B cell (primary cell): Measurements from ENCODE around the gene ZBED4. TPM values are rescaled to one million over a fixed set of nuclear protein-coding genes. Genes with fewer than 3 reads are reported as not detected.

Source experiments
- ATAC-seq: fragments of 200-7000 bp; cut with Tn5 transposase; one replicate; pipeline ENCODE4 v1.10.0; 2021; ENCODE audit warnings: low read depth, mild to moderate bottlenecking, moderate number of reproducible peaks, moderate library complexity
- CTCF ChIA-PET: fragments of 350-600 bp; sonication (Branson Sonifier 250); formaldehyde crosslinking; loops from one replicate; lab custom pipeline; 2021; ENCODE audit warnings: antibody characterized with exemption, inconsistent platforms; lab: Charles Lee
- POLR2A ChIA-PET: fragments of 350-600 bp; sonication (Branson Sonifier 250); formaldehyde crosslinking; loops from one replicate; lab custom pipeline; 2021; ENCODE audit warnings: antibody characterized with exemption; lab: Charles Lee
- DNase-seq: peaks from one replicate; pipeline ENCODE4 v3.0.0; 2013
- H2AFZ ChIP-seq: 2 replicates; pipeline ENCODE4 v1.6.1; 2012; ENCODE audit warnings: mild to moderate bottlenecking, low read depth, low read length; ENCODE audit not compliant: insufficient read depth, poor library complexity, severe bottlenecking
- H3K27ac ChIP-seq, 2 donors: 1 replicate in 1 of 2; 2 replicates in 1 of 2; pipeline ENCODE4 v1.5.1; 2012 to 2013; ENCODE audit warnings: low read length in 2 of 2, mild to moderate bottlenecking in 2 of 2, moderate library complexity in 1 of 2
- H3K27me3 ChIP-seq, 4 experiments: fragments of 200-600 bp in 1 of 4; sonication (generic) in 1 of 4; replicated peaks in 1 of 4; 1 replicate in 2 of 4; 2 replicates in 2 of 4; pipeline versions ENCODE4 v1.6.1 to v1.7.0; 2013 to 2016; ENCODE audit warnings: low read length in 3 of 4, mild to moderate bottlenecking in 2 of 4, mixed read lengths in 1 of 4, moderate library complexity in 1 of 4; ENCODE audit not compliant: insufficient read depth in 4 of 4, control insufficient read depth in 3 of 4; ENCODE audit errors: control extremely low read depth in 1 of 4
- H3K36me3 ChIP-seq, 2 experiments: replicated peaks in 1 of 2; 1 replicate in 1 of 2; 2 replicates in 1 of 2; pipeline versions ENCODE4 v1.6.1 to v1.7.1; 2013; ENCODE audit warnings: low read length in 1 of 2; ENCODE audit not compliant: insufficient read depth in 2 of 2, control insufficient read depth in 1 of 2; ENCODE audit errors: control extremely low read depth in 1 of 2, extremely low read depth in 1 of 2
- H3K4me1 ChIP-seq, 2 donors: fragments of 200-600 bp in 1 of 2; sonication (generic) in 1 of 2; 1 replicate in 1 of 2; 2 replicates in 1 of 2; pipeline versions ENCODE4 v1.5.1 to v1.6.1; 2013 to 2017; ENCODE audit warnings: low read length in 2 of 2; ENCODE audit not compliant: control insufficient read depth in 2 of 2, insufficient read depth in 2 of 2
- H3K4me2 ChIP-seq: replicated peaks from 2 replicates; pipeline ENCODE3; 2012; ENCODE audit warnings: mild to moderate bottlenecking, low read depth, low read length; ENCODE audit not compliant: poor library complexity, severe bottlenecking
- H3K4me3 ChIP-seq, 5 experiments: fragments of 200-600 bp in 1 of 5; sonication (generic) in 1 of 5; 1 replicate in 3 of 5; 2 replicates in 2 of 5; pipeline versions ENCODE4 v1.5.1 to v1.7.0; 2011 to 2016; ENCODE audit warnings: low read length in 4 of 5, mild to moderate bottlenecking in 4 of 5, low read depth in 2 of 5, control low read depth in 1 of 5, moderate library complexity in 1 of 5; ENCODE audit not compliant: insufficient read depth in 1 of 5; ENCODE audit errors: control extremely low read depth in 1 of 5, extremely low read depth in 1 of 5
- H3K79me2 ChIP-seq: fragments of 200-600 bp; sonication (generic); one replicate; pipeline ENCODE4 v1.6.0; 2016; ENCODE audit warnings: low read length; ENCODE audit not compliant: control insufficient read depth, insufficient read depth
- H3K9ac ChIP-seq: fragments of 200-600 bp; sonication (generic); 2 replicates; pipeline ENCODE4 v1.6.1; 2017; ENCODE audit warnings: mild to moderate bottlenecking, low read length, moderate library complexity
- H3K9me3 ChIP-seq, 3 donors: one replicate each; pipeline versions ENCODE4 v1.6.1 to v1.7.1; 2013; ENCODE audit warnings: low read length in 2 of 3; ENCODE audit not compliant: control insufficient read depth in 2 of 3, insufficient read depth in 1 of 3; ENCODE audit errors: control extremely low read depth in 1 of 3
- H4K20me1 ChIP-seq: 2 replicates; pipeline ENCODE4 v1.6.0; 2012; ENCODE audit warnings: mild to moderate bottlenecking, low read length; ENCODE audit not compliant: insufficient read depth, control insufficient read depth, poor library complexity, severe bottlenecking
- H3K27ac Mint-ChIP-seq: one replicate; pipeline ENCODE4 v1.8.0; 2021; ENCODE audit warnings: mixed read lengths
- H3K27me3 Mint-ChIP-seq: one replicate; pipeline ENCODE4 v1.8.0; 2021; ENCODE audit warnings: mixed read lengths
- H3K4me1 Mint-ChIP-seq: one replicate; pipeline ENCODE4 v1.8.0; 2021; ENCODE audit warnings: mixed read lengths
- H3K4me3 Mint-ChIP-seq: one replicate; pipeline ENCODE4 v1.8.0; 2021; ENCODE audit warnings: mixed read lengths
- H3K9me3 Mint-ChIP-seq: one replicate; pipeline ENCODE4 v1.8.0; 2022; ENCODE audit warnings: mixed read lengths; ENCODE audit not compliant: insufficient read depth
- EZH2 ChIP-seq: IDR thresholded peaks from 2 replicates; pipeline ENCODE4 v1.6.1; 2012; ENCODE audit warnings: borderline replicate concordance, low read depth, mild to moderate bottlenecking, moderate library complexity, low read length; ENCODE audit not compliant: insufficient read depth, poor library complexity, severe bottlenecking
- WGBS: methylation state at CpG from one replicate; pipeline ENCODE4 v1.1.5; 2013; ENCODE audit warnings: missing lambda C conversion rate; ENCODE audit not compliant: insufficient coverage; 5-methylcytosine and 5-hydroxymethylcytosine counted together
- intact Hi-C: fragments of 100-400 bp; cut with micrococcal nuclease; formaldehyde crosslinking; loops from one replicate; pipeline ENCODE4 v1.10.0; 2022
- polyA plus RNA-seq: library from polyadenylated mRNA; depleted of rRNA; stranded (reverse); fragments of >200 nt; gene quantifications from 2 replicates; pipeline ENCODE4 v1.2.3, GENCODE V29; 2012
- total RNA-seq, 2 donors: library from RNA; stranded (reverse); fragments of 120-200 nt in 1 of 2; gene quantifications; 1 replicate in 1 of 2; 2 replicates in 1 of 2; pipeline versions ENCODE4 v1.2.3 to v1.2.4, GENCODE V29; 2013 to 2022
- TF ChIP-seq, protein P1 (sequence below): fragments of 200-600 bp; IDR thresholded peaks from one replicate; pipeline ENCODE4 v1.8.0; 2022; ENCODE audit warnings: antibody characterized with exemption, mild to moderate bottlenecking

Gene ZBED4
- total and polyA plus RNA-seq, 2 donors (not counting 1 experiment from before 2014, with no cell fraction given), result 5.9 to 14.6 TPM

DNA sequence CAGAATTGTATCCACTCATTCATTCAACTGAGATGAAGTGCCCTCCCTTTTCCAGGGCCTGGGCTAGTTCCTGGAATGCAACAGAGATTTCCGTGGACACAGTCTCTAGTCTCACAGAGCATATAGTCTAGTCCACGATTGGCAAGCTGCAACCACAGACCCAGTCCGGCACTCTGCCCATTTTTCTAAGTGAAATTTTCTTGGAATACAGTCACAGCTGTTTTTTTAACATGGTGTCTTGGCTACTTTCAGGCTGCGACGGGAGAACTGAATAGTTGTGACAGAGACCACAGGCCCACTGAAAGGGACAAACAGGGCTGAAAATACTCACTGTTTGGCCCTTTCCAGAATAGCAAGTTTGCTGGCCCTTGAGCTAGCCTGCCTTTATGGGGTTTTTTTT lies 35.4 kb downstream of the ZBED4 start:
- Histone ChIP-seq H3K27ac (no peak overlapping the region), H3K27me3 (no peaks in the 10 kb centered on the region), H4K20me1 (peaks cover 43% of the 10 kb centered on the region), H3K36me3 (peaks cover under 1 to 48% of the 10 kb centered on the region in 2 experiments), H3K9ac (no peak overlapping the region), H3K4me3 (no peak overlapping the region), H2AFZ (no peak overlapping the region), H3K9me3 (peaks cover 0 to 11% (median under 1%) of the 10 kb centered on the region in 3 donors), H3K4me2 (no peak overlapping the region), H3K4me1 (no peaks in the 10 kb centered on the region), H3K79me2 (peaks cover 41% of the 10 kb centered on the region)
- no peaks in the 10 kb centered on the region for H3K4me1 Mint-ChIP-seq
- H3K27me3 Mint-ChIP-seq, result no peaks in the 10 kb centered on the region
- no peak for TF ChIP-seq EZH2
- TF ChIP-seq, protein P1, sequence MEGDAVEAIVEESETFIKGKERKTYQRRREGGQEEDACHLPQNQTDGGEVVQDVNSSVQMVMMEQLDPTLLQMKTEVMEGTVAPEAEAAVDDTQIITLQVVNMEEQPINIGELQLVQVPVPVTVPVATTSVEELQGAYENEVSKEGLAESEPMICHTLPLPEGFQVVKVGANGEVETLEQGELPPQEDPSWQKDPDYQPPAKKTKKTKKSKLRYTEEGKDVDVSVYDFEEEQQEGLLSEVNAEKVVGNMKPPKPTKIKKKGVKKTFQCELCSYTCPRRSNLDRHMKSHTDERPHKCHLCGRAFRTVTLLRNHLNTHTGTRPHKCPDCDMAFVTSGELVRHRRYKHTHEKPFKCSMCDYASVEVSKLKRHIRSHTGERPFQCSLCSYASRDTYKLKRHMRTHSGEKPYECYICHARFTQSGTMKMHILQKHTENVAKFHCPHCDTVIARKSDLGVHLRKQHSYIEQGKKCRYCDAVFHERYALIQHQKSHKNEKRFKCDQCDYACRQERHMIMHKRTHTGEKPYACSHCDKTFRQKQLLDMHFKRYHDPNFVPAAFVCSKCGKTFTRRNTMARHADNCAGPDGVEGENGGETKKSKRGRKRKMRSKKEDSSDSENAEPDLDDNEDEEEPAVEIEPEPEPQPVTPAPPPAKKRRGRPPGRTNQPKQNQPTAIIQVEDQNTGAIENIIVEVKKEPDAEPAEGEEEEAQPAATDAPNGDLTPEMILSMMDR, result no peak
- intact Hi-C loops, result no loop called here
- ATAC-seq (no peak), DNase-seq (no peak)
- ChIA-PET CTCF (interaction anchor here (1.3 kb wide), 1 partner anchor 142 kb away, joined by 3 read pairs; no protein-coding TSS in a partner anchor), POLR2A (no interaction called here)
- WGBS, result 98% methylated on average over 4 of the region's 5 CpGs
- H3K27ac Mint-ChIP-seq, result no peak overlapping the region
- no peak overlapping the region for H3K4me3 Mint-ChIP-seq
- peaks cover 4% of the 10 kb centered on the region for H3K9me3 Mint-ChIP-seq

DNA sequence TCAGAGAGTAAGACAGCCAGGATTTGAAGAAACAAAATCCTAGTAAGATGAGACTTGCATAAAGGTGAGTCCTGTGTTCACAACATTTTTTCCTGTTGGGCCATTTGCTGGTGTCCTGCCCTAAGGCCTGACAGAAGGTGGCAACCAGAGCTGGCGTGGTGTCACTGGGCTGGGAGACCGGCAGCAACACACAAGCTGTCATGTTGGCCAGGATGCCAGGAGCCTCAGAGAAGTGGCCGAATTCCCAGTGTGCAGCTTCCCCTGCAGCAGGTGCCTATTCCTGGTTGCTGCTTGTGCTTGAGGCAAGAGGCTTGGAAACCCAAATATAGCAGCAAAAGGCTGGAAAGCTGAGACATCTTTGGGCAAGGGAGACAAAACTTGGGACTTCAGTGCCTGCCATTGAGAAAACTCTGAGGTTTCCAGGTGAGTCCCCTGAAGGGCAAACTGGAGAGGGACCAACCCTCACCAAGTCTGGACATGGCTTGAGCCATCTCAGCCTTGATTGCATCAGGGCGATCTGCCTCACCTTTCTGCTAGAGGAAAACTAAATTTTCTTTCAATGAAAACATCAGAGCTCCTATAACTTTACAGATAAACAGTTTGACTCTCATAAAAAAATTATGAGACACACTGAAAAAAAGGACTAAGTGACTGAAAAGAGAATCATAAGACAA lies 38.7 kb downstream of the ZBED4 start:
- Histone ChIP-seq H3K4me2 (no peak overlapping the region), H3K9me3 (peaks cover 0 to 20% (median 6%) of the 10 kb centered on the region in 3 donors), H3K27me3 (no peaks in the 10 kb centered on the region), H4K20me1 (peaks cover 16% of the 10 kb centered on the region), H3K79me2 (peaks cover 10% of the 10 kb centered on the region), H3K27ac (no peak overlapping the region), H3K4me3 (no peak overlapping the region), H2AFZ (no peak overlapping the region), H3K9ac (no peak overlapping the region), H3K36me3 (peaks cover 0 to 20% of the 10 kb centered on the region in 2 experiments), H3K4me1 (no peaks in the 10 kb centered on the region)
- intact Hi-C loops, result no loop called here
- 100% methylated on average over 4 of the region's 4 CpGs for WGBS
- H3K4me1 Mint-ChIP-seq, result no peaks in the 10 kb centered on the region
- ATAC-seq (no peak), DNase-seq (no peak)
- ChIA-PET POLR2A (no interaction called here), CTCF (interaction anchor here (0.7 kb wide), 1 partner anchor 126 kb away, joined by 5 read pairs; no protein-coding TSS in a partner anchor)
- no peaks in the 10 kb centered on the region for H3K27me3 Mint-ChIP-seq
- TF ChIP-seq EZH2, result no peak
- TF ChIP-seq, protein P1, result no peak
- H3K27ac Mint-ChIP-seq, result no peak overlapping the region
- H3K4me3 Mint-ChIP-seq, result no peak overlapping the region
- peaks cover 7% of the 10 kb centered on the region for H3K9me3 Mint-ChIP-seq
